Panc1 (cell line): ENCODE results near the gene SFMBT1. TPM values are rescaled to one million over a fixed set of nuclear protein-coding genes. Genes with fewer than 3 reads are reported as not detected.

Experiments used
- ATAC-seq: fragments of 200-7000 bp; cut with Tn5 transposase; 2 replicates; pipeline ENCODE4 v1.9.1; 2020; ENCODE audit warnings: mild to moderate bottlenecking, moderate library complexity
- BruUV-seq: library from RNA; stranded (reverse); fragments of 400-500 nt; replicated peaks from 2 replicates; lab custom pipeline; 2021; lab: Mats Ljungman, UMichigan
- CTCF ChIA-PET: fragments of 300-600 bp; sonication (Branson Sonifier 250); formaldehyde crosslinking; loops from one replicate; lab custom pipeline; 2022; ENCODE audit warnings: antibody characterized with exemption; lab: Charles Lee
- POLR2A ChIA-PET: fragments of 300-600 bp; sonication (Branson Sonifier 250); formaldehyde crosslinking; loops from one replicate; lab custom pipeline; 2022; ENCODE audit warnings: antibody characterized with exemption; lab: Charles Lee
- DNase-seq: peaks from one replicate; pipeline ENCODE4 v3.0.0-alpha.2; 2010; ENCODE audit warnings: low read depth, low spot score
- H3K27ac ChIP-seq: 2 replicates; pipeline ENCODE4 v1.5.1; 2011; ENCODE audit warnings: mild to moderate bottlenecking, low read length, inconsistent platforms
- H3K27me3 ChIP-seq: fragments of 200-500 bp; sonication (Bioruptor generic); 2 replicates; pipeline ENCODE4 v1.6.0; 2014; ENCODE audit warnings: low read length, inconsistent platforms; ENCODE audit not compliant: control insufficient read depth, insufficient read depth
- H3K36me3 ChIP-seq: fragments of 200-500 bp; sonication (Bioruptor generic); 2 replicates; pipeline ENCODE4 v1.5.1; 2014; ENCODE audit warnings: inconsistent platforms, mild to moderate bottlenecking, low read length, moderate library complexity; ENCODE audit not compliant: control insufficient read depth, insufficient read depth
- H3K4me1 ChIP-seq: 2 replicates; pipeline ENCODE4 v1.5.1; 2011; ENCODE audit warnings: inconsistent platforms, mild to moderate bottlenecking, low read length, moderate library complexity; ENCODE audit not compliant: control insufficient read depth, insufficient read depth
- H3K4me3 ChIP-seq, 2 experiments: 2 replicates each; pipeline ENCODE4 v1.5.1; 2011 to 2012; ENCODE audit warnings: low read depth in 2 of 2, low read length in 2 of 2, mild to moderate bottlenecking in 2 of 2, inconsistent platforms in 1 of 2, moderate library complexity in 1 of 2
- H3K9me3 ChIP-seq: fragments of 200-500 bp; sonication (Bioruptor generic); 2 replicates; pipeline ENCODE4 v1.5.1; 2014; ENCODE audit warnings: low read depth, mild to moderate bottlenecking, inconsistent platforms, low read length, moderate library complexity; ENCODE audit not compliant: control insufficient read depth, insufficient read depth
- CTCF ChIP-seq: fragments of 450-650 bp; IDR thresholded peaks from 2 replicates; pipeline ENCODE4 v1.5.1; 2017; ENCODE audit warnings: mild to moderate bottlenecking
- POLR2AphosphoS5 ChIP-seq: IDR thresholded peaks from 2 replicates; pipeline ENCODE4 v1.6.1; 2012; ENCODE audit warnings: mild to moderate bottlenecking, low read depth, low read length, moderate library complexity
- REST ChIP-seq, 2 experiments: IDR thresholded peaks; 2 replicates each; pipeline ENCODE4 v1.6.1; 2011 to 2012; ENCODE audit warnings: low read depth in 2 of 2, control low read depth in 1 of 2, low read length in 1 of 2, mild to moderate bottlenecking in 1 of 2, moderate library complexity in 1 of 2; ENCODE audit not compliant: insufficient read depth in 1 of 2
- SIN3A ChIP-seq: IDR thresholded peaks from 2 replicates; pipeline ENCODE4 v1.6.1; 2012; ENCODE audit warnings: low read depth, mild to moderate bottlenecking, low read length, moderate library complexity, borderline replicate concordance; ENCODE audit not compliant: insufficient read depth
- TCF7L2 ChIP-seq: IDR thresholded peaks from 2 replicates; pipeline ENCODE4 v1.6.1; 2011; ENCODE audit warnings: mild to moderate bottlenecking, low read depth, low read length, inconsistent platforms
- in situ Hi-C: cut with HindIII; loops from 2 replicates; pipeline ENCODE4 v1.10.0; 2016; ENCODE audit warnings: low sequenced_read_pairs, low pct_unique_long_range_greater_than_20kb
- intact Hi-C: fragments of 100-400 bp; cut with micrococcal nuclease; formaldehyde crosslinking; loops from one replicate; pipeline ENCODE4 v1.10.0; 2022; ENCODE audit not compliant: unreplicated experiment
- total RNA-seq: library from RNA; stranded (reverse); gene quantifications from one replicate; pipeline ENCODE4 v1.2.1, GENCODE V29; 2021; ENCODE audit not compliant: unreplicated experiment

The SFMBT1 gene
- total RNA-seq, 1 experiment from 2014 or later, result 24.4 TPM

GRCh38 chr3:52978109-52978754 is 67.6 kb downstream of the SFMBT1 start:
- POLR2A ChIA-PET, result interaction anchor here (0.6 kb wide), 1 partner anchor 673 kb away, joined by 3 read pairs; no protein-coding TSS in a partner anchor
- no peaks in the 10 kb centered on the region for H3K9me3 ChIP-seq

GRCh38 chr3:52973806-52974205 is 72.1 kb downstream of the SFMBT1 start:
- H3K27ac ChIP-seq, result no peak overlapping the region
- TF ChIP-seq CTCF (no peak), TCF7L2 (no peak), SIN3A (no peak), POLR2AphosphoS5 (no peak), REST (IDR thresholded peaks at IDR 0.05; ENCODE audit: insufficient read depth in 1 of 2, low read depth in 2 of 2, low read length in 1 of 2) (no peak)
- no peaks in the 10 kb centered on the region for H3K4me1 ChIP-seq
- in situ Hi-C loops (no loop called here), intact Hi-C loops (no loop called here)
- ChIA-PET POLR2A (no interaction called here), CTCF (no interaction called here)
- no peak for ATAC-seq
- DNase-seq, result no peak
- no peaks in the 10 kb centered on the region for H3K36me3 ChIP-seq
- no TSS peak for BruUV-seq
- H3K4me3 ChIP-seq, result no peak overlapping the region
- H3K27me3 ChIP-seq, result no peaks in the 10 kb centered on the region
- no peaks in the 10 kb centered on the region for H3K9me3 ChIP-seq

More at GRCh38 chr3:52978109-52978754, 67.6 kb downstream of the SFMBT1 start:
- Histone ChIP-seq H3K4me1 (no peaks in the 10 kb centered on the region; the same call in 1 of the 2 replicates), H3K27ac (no peak overlapping the region), H3K4me3 (no peak overlapping the region), H3K36me3 (no peaks in the 10 kb centered on the region), H3K27me3 (no peaks in the 10 kb centered on the region)
- intact Hi-C loops (no loop called here), in situ Hi-C loops (no loop called here)
- TF ChIP-seq POLR2AphosphoS5 (no peak), CTCF (no peak), TCF7L2 (no peak), REST (IDR thresholded peaks at IDR 0.05; ENCODE audit: insufficient read depth in 1 of 2, low read depth in 2 of 2, low read length in 1 of 2) (no peak), SIN3A (no peak)
- DNase-seq (no peak), ATAC-seq (no peak)
- CTCF ChIA-PET, result no interaction called here
- no TSS peak for BruUV-seq
